GM21737 (cell line): ENCODE measurements around the gene FRAS1.
"Not testable (repeated sequence)": the region's sequence is repeated elsewhere in the genome, so short reads cannot be mapped to it uniquely, and the experiment has no call there.

Experiments
- ATAC-seq: cut with Tn5 transposase; IDR thresholded peaks from one replicate; pipeline ENCODE4 v1.9.1; 2021; ENCODE audit warnings: mild to moderate bottlenecking, moderate library complexity; ENCODE audit not compliant: unreplicated experiment

FRAS1 gene

GRCh38 chr4:78265006-78265405 lies 207.9 kb downstream of the FRAS1 start:
- no peak for ATAC-seq

GRCh38 chr4:78267790-78268189 lies 210.7 kb downstream of the FRAS1 start:
- no peak for ATAC-seq

- ATAC-seq, result no peak
Observed at GRCh38 chr4:78268597-78268996, 211.5 kb downstream of the FRAS1 start.

GRCh38 chr4:78275450-78275849 lies 218.3 kb downstream of the FRAS1 start:
- not testable (repeated sequence) for ATAC-seq

- no peak for ATAC-seq
Observed at GRCh38 chr4:78286281-78286680, 229.2 kb downstream of the FRAS1 start.

- no peak for ATAC-seq
Observed at GRCh38 chr4:78288327-78288726, 231.2 kb downstream of the FRAS1 start.

GRCh38 chr4:78291277-78291676 lies 234.2 kb downstream of the FRAS1 start:
- no peak for ATAC-seq

- no peak for ATAC-seq
Observed at GRCh38 chr4:78292341-78292740, 235.2 kb downstream of the FRAS1 start.

GRCh38 chr4:78292856-78293255 lies 235.7 kb downstream of the FRAS1 start:
- no peak for ATAC-seq

- ATAC-seq, result no peak
Observed at GRCh38 chr4:78293348-78293747, 236.2 kb downstream of the FRAS1 start.

GRCh38 chr4:78293821-78294301 lies 236.7 kb downstream of the FRAS1 start:
- no peak for ATAC-seq

- ATAC-seq, result no peak
Observed at GRCh38 chr4:78296261-78296660, 239.1 kb downstream of the FRAS1 start.

GRCh38 chr4:78297116-78297800 lies 240.1 kb downstream of the FRAS1 start:
- no peak for ATAC-seq

- ATAC-seq, result no peak
Observed at GRCh38 chr4:78298618-78299017, 241.5 kb downstream of the FRAS1 start.

GRCh38 chr4:78299565-78299972 lies 242.4 kb downstream of the FRAS1 start:
- ATAC-seq, result no peak

- not testable (repeated sequence) for ATAC-seq
Observed at GRCh38 chr4:78307263-78307662, 250.1 kb downstream of the FRAS1 start.

- ATAC-seq, result no peak
Observed at GRCh38 chr4:78308517-78308916, 251.4 kb downstream of the FRAS1 start.

GRCh38 chr4:78309352-78309751 lies 252.2 kb downstream of the FRAS1 start:
- ATAC-seq, result no peak

- no peak for ATAC-seq
Observed at GRCh38 chr4:78310007-78310739, 253.1 kb downstream of the FRAS1 start.

GRCh38 chr4:78310740-78311115 lies 253.6 kb downstream of the FRAS1 start:
- no peak for ATAC-seq

GRCh38 chr4:78311306-78311705 lies 254.2 kb downstream of the FRAS1 start:
- no peak for ATAC-seq

- no peak for ATAC-seq
Observed at GRCh38 chr4:78312989-78313753, 256.0 kb downstream of the FRAS1 start.
